Measurements from ENCODE around the gene COL10A1. TPM values are rescaled to one million over a fixed set of nuclear protein-coding genes. Genes with fewer than 3 reads are reported as not detected.

The COL10A1 gene
- total and polyA plus RNA-seq, 2 of the 4 experiments (the other 2 are of a cell fraction), result 0.05 TPM; not detected in 1

GRCh38 chr6:116070616-116071389 lies 55.1 kb downstream of the COL10A1 start:
- DNase-seq (peak; percentile 21), ATAC-seq (ENCODE audit: low read depth) (no peak)
- Histone ChIP-seq H3K9me3 (ENCODE audit: control insufficient read depth, insufficient read depth, low read length) (no peaks in the 10 kb centered on the region), H3K27me3 (ENCODE audit: control insufficient read depth, insufficient read depth, low read length) (no peaks in the 10 kb centered on the region), H3K56ac (ENCODE audit: extremely low read depth, insufficient read depth, low read length) (no peak overlapping the region), H2AK5ac (ENCODE audit: low read depth, low read length) (0 out of 2 replicates have a peak overlapping the region, but pooled peaks have one; percentile 62), H3K4ac (ENCODE audit: low read depth, low read length) (no peak overlapping the region), H2BK20ac (ENCODE audit: low read depth, low read length) (no peak overlapping the region), H4K5ac (ENCODE audit: low read depth, low read length) (no peak overlapping the region), H4K91ac (ENCODE audit: insufficient read depth, low read depth, low read length) (no peak overlapping the region), H3K23ac (ENCODE audit: low read depth, low read length) (no peak overlapping the region), H3K27ac (ENCODE audit: insufficient read depth, low read length) (no peak overlapping the region), H3K14ac (replicated peaks; ENCODE audit: low read depth, low read length) (no peak overlapping the region; the same call in 1 of the 2 replicates), H2BK120ac (ENCODE audit: low read depth, low read length) (peak overlapping the region; percentile 57; the same call in 1 of the 2 replicates), H2AK9ac (replicated peaks; ENCODE audit: low read depth, low read length, poor library complexity) (no peak overlapping the region), H3K9ac (ENCODE audit: low read depth, low read length) (no peak overlapping the region), H3K36me3 (ENCODE audit: control insufficient read depth, insufficient read depth, low read length) (no peaks in the 10 kb centered on the region), H3K18ac (ENCODE audit: low read depth, low read length) (no peak overlapping the region), H3K9me1 (ENCODE audit: insufficient read depth, low read length) (peaks cover 11% of the 10 kb centered on the region), H4K20me1 (ENCODE audit: insufficient read depth, low read length) (no peaks in the 10 kb centered on the region), H2AFZ (replicated peaks; ENCODE audit: low read length, poor library complexity) (no peak overlapping the region), H3K4me1 (ENCODE audit: control insufficient read depth, insufficient read depth, low read length) (peaks cover 11% of the 10 kb centered on the region), H3K79me1 (ENCODE audit: low read depth in 1 of 2, low read length in 2 of 2) (no peaks in the 10 kb centered on the region; a peak in 1 of 4 replicates), H3K4me2 (ENCODE audit: low read depth, low read length) (no peak overlapping the region), H2BK15ac (ENCODE audit: low read depth, low read length) (peak overlapping the region; percentile 26; the same call in 1 of the 3 replicates), H4K8ac (ENCODE audit: low read depth in 2 of 2, low read length in 2 of 2) (no peak overlapping the region), H3K4me3 (ENCODE audit: insufficient read depth, low read depth, low read length) (no peak overlapping the region), H2BK5ac (ENCODE audit: low read depth, low read length, poor library complexity, severe bottlenecking) (no peak overlapping the region)
- no TSS peak for BruUV-seq (replicated peaks)
- dilution Hi-C loops (cut with HindIII; ENCODE audit: low sequenced_read_pairs, unreplicated experiment), result no loop called here
- ChIA-PET CTCF (interaction anchor here (0.8 kb wide), 1 partner anchor 10 kb away, joined by 9 read pairs; the partner anchor contains the start of gene FRK), POLR2A (ENCODE audit: unreplicated experiment) (no interaction called here)
- WGBS, 2 experiments (ENCODE audit: extremely low coverage in 2 of 2, insufficient read length in 1 of 2), result no CpG with 5 or more reads among the region's 2 CpGs
- intact Hi-C loops (cut with micrococcal nuclease), result no loop called here
- in situ Hi-C loops (cut with MboI; ENCODE audit: low sequenced_read_pairs), result no loop called here
- no peak for TF ChIP-seq BHLHE40 (IDR thresholded peaks at IDR 0.05; ENCODE audit: low read depth, low read length)
- no peak for TF ChIP-seq USF2 (IDR thresholded peaks at IDR 0.05; ENCODE audit: low read depth, low read length)
- no peak for TF ChIP-seq NFE2L2 (IDR thresholded peaks at IDR 0.05; ENCODE audit: low read depth, low read length)
- no peak for TF ChIP-seq POLR2A (IDR thresholded peaks at IDR 0.05; ENCODE audit: low read depth, low read length)
- no peak for TF ChIP-seq CTCF (conservative IDR thresholded peaks at IDR 0.05; ENCODE audit: low read depth, low read length)
